ENCODE measurements around the gene FARP1. TPM values are rescaled to one million over a fixed set of nuclear protein-coding genes. Genes with fewer than 3 reads are reported as not detected.

FARP1 gene
- total RNA-seq, 4 donors from 2014 or later: 28.3 to 69.2 (median 36.4) TPM

GRCh38 chr13:98264877-98265276 lies 122.0 kb downstream of the FARP1 start:
- H3K36me3 ChIP-seq: no peaks in the 10 kb centered on the region
- WGBS, 2 donors (ENCODE audit: low coverage in 1 of 2): 96 to 97% methylated on average over 5 of the region's 5 CpGs
- no peak overlapping the region for H3K4me3 ChIP-seq
- no peak for ATAC-seq
- H3K27ac ChIP-seq: no peak overlapping the region
- H3K4me1 ChIP-seq: peaks cover 0 to 38% (median 9%) of the 10 kb centered on the region in 3 donors
- no peaks in the 10 kb centered on the region for H3K27me3 ChIP-seq
- no peaks in the 10 kb centered on the region for H3K9me3 ChIP-seq
- TF ChIP-seq POLR2AphosphoS5 (IDR thresholded peaks at IDR 0.05) (no peak), EP300 (IDR thresholded peaks at IDR 0.05) (no peak), POLR2A (IDR thresholded peaks at IDR 0.05) (no peak)
- TF ChIP-seq, protein P1, sequence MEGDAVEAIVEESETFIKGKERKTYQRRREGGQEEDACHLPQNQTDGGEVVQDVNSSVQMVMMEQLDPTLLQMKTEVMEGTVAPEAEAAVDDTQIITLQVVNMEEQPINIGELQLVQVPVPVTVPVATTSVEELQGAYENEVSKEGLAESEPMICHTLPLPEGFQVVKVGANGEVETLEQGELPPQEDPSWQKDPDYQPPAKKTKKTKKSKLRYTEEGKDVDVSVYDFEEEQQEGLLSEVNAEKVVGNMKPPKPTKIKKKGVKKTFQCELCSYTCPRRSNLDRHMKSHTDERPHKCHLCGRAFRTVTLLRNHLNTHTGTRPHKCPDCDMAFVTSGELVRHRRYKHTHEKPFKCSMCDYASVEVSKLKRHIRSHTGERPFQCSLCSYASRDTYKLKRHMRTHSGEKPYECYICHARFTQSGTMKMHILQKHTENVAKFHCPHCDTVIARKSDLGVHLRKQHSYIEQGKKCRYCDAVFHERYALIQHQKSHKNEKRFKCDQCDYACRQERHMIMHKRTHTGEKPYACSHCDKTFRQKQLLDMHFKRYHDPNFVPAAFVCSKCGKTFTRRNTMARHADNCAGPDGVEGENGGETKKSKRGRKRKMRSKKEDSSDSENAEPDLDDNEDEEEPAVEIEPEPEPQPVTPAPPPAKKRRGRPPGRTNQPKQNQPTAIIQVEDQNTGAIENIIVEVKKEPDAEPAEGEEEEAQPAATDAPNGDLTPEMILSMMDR (IDR thresholded peaks at IDR 0.05): no peak

- 55 to 69% methylated on average over 6 to 9 of the region's 10 CpGs for WGBS, 2 donors (ENCODE audit: low coverage in 1 of 2)
- Histone ChIP-seq H3K4me3 (no peak overlapping the region), H3K9me3 (no peaks in the 10 kb centered on the region), H3K27ac (peak overlapping the region in 1 of 4 donors; percentile 12), H3K27me3 (no peaks in the 10 kb centered on the region), H3K4me1 (peaks cover 0 to 28% (median 4%) of the 10 kb centered on the region in 3 donors), H3K36me3 (no peaks in the 10 kb centered on the region)
- TF ChIP-seq, protein P1 (IDR thresholded peaks at IDR 0.05): no peak
- TF ChIP-seq POLR2A (IDR thresholded peaks at IDR 0.05): no peak
- no peak for TF ChIP-seq EP300 (IDR thresholded peaks at IDR 0.05)
- no peak for TF ChIP-seq POLR2AphosphoS5 (IDR thresholded peaks at IDR 0.05)
- ATAC-seq: no peak
These were observed 123.0 kb downstream of the FARP1 start for GRCh38 chr13:98265692-98266551.

- Histone ChIP-seq H3K4me3 (peak overlapping the region in 1 of 2 donors; percentile 24), H3K27ac (peak overlapping the region in 2 of 4 donors; percentile 34 to 57), H3K4me1 (peaks cover 0 to 24% (median 4%) of the 10 kb centered on the region in 3 donors), H3K9me3 (no peaks in the 10 kb centered on the region), H3K27me3 (no peaks in the 10 kb centered on the region), H3K36me3 (no peaks in the 10 kb centered on the region)
- no peak for TF ChIP-seq EP300 (IDR thresholded peaks at IDR 0.05)
- TF ChIP-seq, protein P1 (IDR thresholded peaks at IDR 0.05): no peak
- TF ChIP-seq POLR2A (IDR thresholded peaks at IDR 0.05): no peak
- TF ChIP-seq POLR2AphosphoS5 (IDR thresholded peaks at IDR 0.05): no peak
- ATAC-seq: peak; percentile 34
- WGBS, 2 donors (ENCODE audit: low coverage in 1 of 2): 18 to 50% methylated on average over 8 to 16 of the region's 18 CpGs
These were observed 124.4 kb downstream of the FARP1 start for GRCh38 chr13:98267080-98267912.

DNA sequence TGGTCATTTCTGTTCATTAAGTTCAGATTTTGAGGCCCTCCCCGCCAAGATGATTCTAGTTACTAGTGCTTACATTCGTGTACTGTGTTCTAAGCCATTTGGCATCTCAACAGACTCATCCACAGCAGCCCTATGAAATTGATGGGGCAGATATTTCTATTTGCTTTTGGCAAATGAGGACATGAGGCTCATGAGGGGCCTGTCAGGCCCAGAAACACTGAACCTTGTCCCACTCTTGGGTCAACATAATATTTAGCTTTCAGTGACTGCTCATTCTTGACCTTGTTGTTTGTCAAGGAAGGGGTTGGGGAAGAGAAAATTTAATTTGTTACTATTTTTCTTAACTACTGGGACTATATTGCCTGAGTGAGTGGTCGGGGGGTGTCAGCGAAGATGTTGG lies 126.5 kb downstream of the FARP1 start:
- TF ChIP-seq, protein P1 (IDR thresholded peaks at IDR 0.05): no peak
- TF ChIP-seq POLR2AphosphoS5 (IDR thresholded peaks at IDR 0.05): no peak
- TF ChIP-seq POLR2A (IDR thresholded peaks at IDR 0.05): no peak
- no peak for TF ChIP-seq EP300 (IDR thresholded peaks at IDR 0.05)
- WGBS, 2 donors (ENCODE audit: low coverage in 1 of 2): 94 to 95% methylated on average over 4 of the region's 4 CpGs
- H3K4me1 ChIP-seq: peaks cover 0 to 26% (median 4%) of the 10 kb centered on the region in 3 donors
- no peaks in the 10 kb centered on the region for H3K9me3 ChIP-seq
- no peaks in the 10 kb centered on the region for H3K36me3 ChIP-seq
- no peak overlapping the region for H3K4me3 ChIP-seq
- H3K27me3 ChIP-seq: no peaks in the 10 kb centered on the region
- no peak overlapping the region for H3K27ac ChIP-seq
- no peak for ATAC-seq

All from gastroesophageal sphincter (tissue), 4 donors.